OCI-LY3 (cell line): ENCODE data around the gene MRPS2.

Experiments
- H2AFZ ChIP-seq: fragments of 200-600, 300-600 bp; shearing (Covaris generic); 2 replicates; pipeline ENCODE4 v1.6.0; 2014; ENCODE audit warnings: antibody characterized with exemption, low read depth, low read length
- H3K27ac ChIP-seq: fragments of 200-600, 300-600 bp; sonication (generic); 2 replicates; pipeline ENCODE4 v1.5.1; 2014; ENCODE audit warnings: mild to moderate bottlenecking, low read length, moderate library complexity, mixed read lengths
- H3K27me3 ChIP-seq: fragments of 200-600, 300-600 bp; sonication (generic); 2 replicates; pipeline ENCODE4 v1.6.1; 2014; ENCODE audit warnings: low read depth, low read length, mixed read lengths
- H3K36me3 ChIP-seq: fragments of 200-600, 300-600 bp; sonication (generic); replicated peaks from 2 replicates; pipeline ENCODE3; 2014; ENCODE audit warnings: low read depth, low read length, mixed read lengths
- H3K4me1 ChIP-seq: fragments of 300-600, 200-600 bp; sonication (generic); 2 replicates; pipeline ENCODE4 v1.6.1; 2014; ENCODE audit warnings: low read length, mixed read lengths
- H3K4me2 ChIP-seq: fragments of 200-600, 300-600 bp; sonication (generic); 2 replicates; pipeline ENCODE4 v1.6.1; 2014; ENCODE audit warnings: low read length, mixed read lengths
- H3K4me3 ChIP-seq: fragments of 300-600, 200-600 bp; sonication (generic); 2 replicates; pipeline ENCODE4 v1.5.1; 2014; ENCODE audit warnings: antibody characterized with exemption, mild to moderate bottlenecking, low read length, moderate library complexity
- H3K79me2 ChIP-seq: fragments of 300-600, 200-600 bp; shearing (Covaris generic); 2 replicates; pipeline ENCODE4 v1.6.1; 2014; ENCODE audit warnings: mild to moderate bottlenecking, low read length, mixed read lengths
- H3K9ac ChIP-seq: fragments of 300-600, 200-600 bp; shearing (Covaris generic); 2 replicates; pipeline ENCODE4 v1.6.0; 2014; ENCODE audit warnings: mild to moderate bottlenecking, low read length, moderate library complexity
- H3K9me3 ChIP-seq: fragments of 200-600, 300-600 bp; shearing (Covaris generic); 2 replicates; pipeline ENCODE4 v1.6.1; 2014; ENCODE audit warnings: low read length, mixed read lengths; ENCODE audit not compliant: insufficient read depth
- H4K20me1 ChIP-seq: fragments of 200-600, 300-600 bp; sonication (generic); 2 replicates; pipeline ENCODE4 v1.6.1; 2016; ENCODE audit warnings: low read length, mixed read lengths; ENCODE audit not compliant: insufficient read depth
- CTCF ChIP-seq: fragments of 200-600, 300-600 bp; sonication (generic); IDR thresholded peaks from 2 replicates; pipeline ENCODE4 v1.5.1; 2014; ENCODE audit warnings: antibody characterized with exemption, low read length, low read depth
- EZH2phosphoT487 ChIP-seq: fragments of 200-600 bp; shearing (Covaris generic); IDR thresholded peaks from 2 replicates; pipeline ENCODE4 v1.6.1; 2018; ENCODE audit warnings: antibody characterized with exemption, mixed run types, low read depth

MRPS2 gene

GRCh38 chr9:135473972-135474543 lies 26.4 kb upstream of the MRPS2 start:
- Histone ChIP-seq H4K20me1 (no peaks in the 10 kb centered on the region), H3K36me3 (no peaks in the 10 kb centered on the region), H3K9me3 (no peaks in the 10 kb centered on the region), H3K4me1 (peaks cover 4% of the 10 kb centered on the region; the same call in 1 of the 2 replicates), H3K27me3 (peaks cover 23% of the 10 kb centered on the region), H2AFZ (no peak overlapping the region), H3K27ac (no peak overlapping the region), H3K79me2 (no peaks in the 10 kb centered on the region), H3K9ac (no peak overlapping the region), H3K4me2 (no peak overlapping the region), H3K4me3 (no peak overlapping the region)
- TF ChIP-seq CTCF = no peak
- no peak for TF ChIP-seq EZH2phosphoT487

- H3K9ac ChIP-seq = no peak overlapping the region
- peaks cover 23% of the 10 kb centered on the region for H3K27me3 ChIP-seq
- H3K27ac ChIP-seq = no peak overlapping the region
Observed at GRCh38 chr9:135474915-135475314, 25.6 kb upstream of the MRPS2 start.

GRCh38 chr9:135476561-135477355 lies 23.7 kb upstream of the MRPS2 start:
- Histone ChIP-seq H4K20me1 (no peaks in the 10 kb centered on the region), H3K4me1 (peaks cover 7% of the 10 kb centered on the region; the same call in 1 of the 2 replicates), H3K27me3 (peaks cover 19% of the 10 kb centered on the region), H3K9me3 (no peaks in the 10 kb centered on the region), H3K4me3 (no peak overlapping the region), H2AFZ (no peak overlapping the region), H3K9ac (no peak overlapping the region), H3K27ac (no peak overlapping the region), H3K36me3 (no peaks in the 10 kb centered on the region), H3K4me2 (no peak overlapping the region), H3K79me2 (no peaks in the 10 kb centered on the region)
- TF ChIP-seq CTCF = no peak
- no peak for TF ChIP-seq EZH2phosphoT487

More at GRCh38 chr9:135474915-135475314, 25.6 kb upstream of the MRPS2 start:
- TF ChIP-seq EZH2phosphoT487 (no peak), CTCF (peak; percentile 58)
- Histone ChIP-seq H3K36me3 (no peaks in the 10 kb centered on the region), H3K4me2 (0 out of 2 replicates have a peak overlapping the region, but pooled peaks have one; percentile 11), H3K9me3 (no peaks in the 10 kb centered on the region), H2AFZ (no peak overlapping the region), H3K4me3 (no peak overlapping the region), H4K20me1 (no peaks in the 10 kb centered on the region), H3K4me1 (peaks cover 4% of the 10 kb centered on the region; the same call in 1 of the 2 replicates), H3K79me2 (no peaks in the 10 kb centered on the region)

- H3K36me3 ChIP-seq = no peaks in the 10 kb centered on the region
- no peak overlapping the region for H3K4me2 ChIP-seq
- H2AFZ ChIP-seq = no peak overlapping the region
- TF ChIP-seq CTCF (no peak), EZH2phosphoT487 (no peak)
- H3K4me3 ChIP-seq = no peak overlapping the region
- H3K27me3 ChIP-seq = peaks cover 14% of the 10 kb centered on the region
- H3K9me3 ChIP-seq = no peaks in the 10 kb centered on the region
- H3K79me2 ChIP-seq = no peaks in the 10 kb centered on the region
- H3K4me1 ChIP-seq = peaks cover 7% of the 10 kb centered on the region; the same call in 1 of the 2 replicates
- H4K20me1 ChIP-seq = no peaks in the 10 kb centered on the region
- H3K27ac ChIP-seq = no peak overlapping the region
- H3K9ac ChIP-seq = no peak overlapping the region
Observed at GRCh38 chr9:135478191-135478590, 22.3 kb upstream of the MRPS2 start.
